Tibial nerve (tissue), 4 donors: ENCODE results near the gene IP6K1. TPM values are rescaled to one million over a fixed set of nuclear protein-coding genes. Genes with fewer than 3 reads are reported as not detected.
"Not testable (repeated sequence)": the region's sequence is repeated elsewhere in the genome, so short reads cannot be mapped to it uniquely, and the experiment has no call there.

Experiments used
- DNase-seq, 2 donors: peaks; one replicate each; pipeline ENCODE4 v3.0.0-alpha.2; 2019; ENCODE audit warnings: low spot score in 2 of 2
- H3K27ac ChIP-seq, 4 donors: fragments of 200-600 bp; sonication (generic) in 3 of 4; one replicate each; pipeline ENCODE4 v1.5.1; 2017 to 2019; ENCODE audit warnings: mild to moderate bottlenecking in 1 of 4
- H3K27me3 ChIP-seq, 2 donors: fragments of 200-600 bp; sonication (generic) in 1 of 2; one replicate each; pipeline versions ENCODE4 v1.5.1 to v1.6.0; 2017 to 2019
- H3K36me3 ChIP-seq, 3 donors: fragments of 200-600 bp; sonication (generic); one replicate each; pipeline ENCODE4 v1.5.1; 2018 to 2019
- H3K4me1 ChIP-seq, 4 donors: fragments of 200-600 bp; sonication (generic) in 3 of 4; one replicate each; pipeline ENCODE4 v1.5.1; 2017 to 2019
- H3K4me3 ChIP-seq, 4 donors: fragments of 200-600 bp; sonication (generic) in 3 of 4; one replicate each; pipeline ENCODE4 v1.5.1; 2017 to 2019; ENCODE audit warnings: mild to moderate bottlenecking in 1 of 4, moderate library complexity in 1 of 4
- H3K9me3 ChIP-seq, 4 donors: fragments of 200-600 bp; sonication (generic) in 3 of 4; one replicate each; pipeline ENCODE4 v1.5.1; 2017 to 2019
- EP300 ChIP-seq, 2 donors: sonication (generic); formaldehyde crosslinking; IDR thresholded peaks; one replicate each; pipeline ENCODE4 v1.6.1; 2017; ENCODE audit warnings: antibody characterized with exemption in 2 of 2, mild to moderate bottlenecking in 1 of 2
- POLR2A ChIP-seq, 2 donors: fragments of 450-650 bp; IDR thresholded peaks; one replicate each; pipeline ENCODE4 v1.6.1; 2017; ENCODE audit warnings: antibody characterized with exemption in 2 of 2, mild to moderate bottlenecking in 2 of 2, moderate library complexity in 2 of 2
- WGBS, 2 donors: methylation state at CpG; one replicate each; pipeline ENCODE4 v1.1.5; 2018; 5-methylcytosine and 5-hydroxymethylcytosine counted together
- total RNA-seq, 4 donors: library from RNA; depleted of rRNA; stranded (reverse); fragments of >200 nt; gene quantifications; one replicate each; pipeline ENCODE4 v1.1.0, GENCODE V29; 2016
- TF ChIP-seq, protein P1 (sequence below), 5 experiments: fragments of 200-600 bp in 3 of 5; fragments of 450-650 bp in 2 of 5; sonication (generic) in 3 of 5; IDR thresholded peaks; one replicate each; pipeline ENCODE4 v1.5.1; 2016 to 2019; ENCODE audit warnings: antibody characterized with exemption in 5 of 5, mild to moderate bottlenecking in 3 of 5, moderate library complexity in 2 of 5

Gene IP6K1
- total RNA-seq, 4 donors from 2014 or later, result 43.2 to 77.5 (median 50.7) TPM

- DNase-seq, result no peak
- Histone ChIP-seq H3K4me3 (no peak overlapping the region), H3K9me3 (no peaks in the 10 kb centered on the region), H3K36me3 (peaks cover 0 to 89% (median 15%) of the 10 kb centered on the region in 3 donors), H3K27ac (no peak overlapping the region), H3K27me3 (no peaks in the 10 kb centered on the region), H3K4me1 (peaks cover 0 to 5% (median 0%) of the 10 kb centered on the region in 4 donors)
- WGBS, 2 donors, result 64 to 74% methylated on average over 12 to 13 of the region's 13 CpGs
- TF ChIP-seq EP300 (IDR thresholded peaks at IDR 0.05), result no peak
- TF ChIP-seq, protein P1, sequence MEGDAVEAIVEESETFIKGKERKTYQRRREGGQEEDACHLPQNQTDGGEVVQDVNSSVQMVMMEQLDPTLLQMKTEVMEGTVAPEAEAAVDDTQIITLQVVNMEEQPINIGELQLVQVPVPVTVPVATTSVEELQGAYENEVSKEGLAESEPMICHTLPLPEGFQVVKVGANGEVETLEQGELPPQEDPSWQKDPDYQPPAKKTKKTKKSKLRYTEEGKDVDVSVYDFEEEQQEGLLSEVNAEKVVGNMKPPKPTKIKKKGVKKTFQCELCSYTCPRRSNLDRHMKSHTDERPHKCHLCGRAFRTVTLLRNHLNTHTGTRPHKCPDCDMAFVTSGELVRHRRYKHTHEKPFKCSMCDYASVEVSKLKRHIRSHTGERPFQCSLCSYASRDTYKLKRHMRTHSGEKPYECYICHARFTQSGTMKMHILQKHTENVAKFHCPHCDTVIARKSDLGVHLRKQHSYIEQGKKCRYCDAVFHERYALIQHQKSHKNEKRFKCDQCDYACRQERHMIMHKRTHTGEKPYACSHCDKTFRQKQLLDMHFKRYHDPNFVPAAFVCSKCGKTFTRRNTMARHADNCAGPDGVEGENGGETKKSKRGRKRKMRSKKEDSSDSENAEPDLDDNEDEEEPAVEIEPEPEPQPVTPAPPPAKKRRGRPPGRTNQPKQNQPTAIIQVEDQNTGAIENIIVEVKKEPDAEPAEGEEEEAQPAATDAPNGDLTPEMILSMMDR (IDR thresholded peaks at IDR 0.05), result no peak
- no peak for TF ChIP-seq POLR2A (IDR thresholded peaks at IDR 0.05)
Observed at GRCh38 chr3:49700453-49701128, 85.8 kb downstream of the IP6K1 start.

- peaks cover 0 to 83% (median 15%) of the 10 kb centered on the region in 3 donors for H3K36me3 ChIP-seq
- H3K27me3 ChIP-seq, result no peaks in the 10 kb centered on the region
- no peak overlapping the region for H3K27ac ChIP-seq
- 76 to 78% methylated on average over 5 to 7 of the region's 8 CpGs for WGBS, 2 donors
- no peaks in the 10 kb centered on the region for H3K9me3 ChIP-seq
- TF ChIP-seq, protein P1 (IDR thresholded peaks at IDR 0.05), result no peak
- TF ChIP-seq POLR2A (IDR thresholded peaks at IDR 0.05) (no peak), EP300 (IDR thresholded peaks at IDR 0.05) (no peak)
- peaks cover 0 to 5% (median 0%) of the 10 kb centered on the region in 4 donors for H3K4me1 ChIP-seq
- no peak overlapping the region for H3K4me3 ChIP-seq
- DNase-seq, result no peak
Observed at GRCh38 chr3:49700014-49700413, 86.3 kb downstream of the IP6K1 start.

DNA sequence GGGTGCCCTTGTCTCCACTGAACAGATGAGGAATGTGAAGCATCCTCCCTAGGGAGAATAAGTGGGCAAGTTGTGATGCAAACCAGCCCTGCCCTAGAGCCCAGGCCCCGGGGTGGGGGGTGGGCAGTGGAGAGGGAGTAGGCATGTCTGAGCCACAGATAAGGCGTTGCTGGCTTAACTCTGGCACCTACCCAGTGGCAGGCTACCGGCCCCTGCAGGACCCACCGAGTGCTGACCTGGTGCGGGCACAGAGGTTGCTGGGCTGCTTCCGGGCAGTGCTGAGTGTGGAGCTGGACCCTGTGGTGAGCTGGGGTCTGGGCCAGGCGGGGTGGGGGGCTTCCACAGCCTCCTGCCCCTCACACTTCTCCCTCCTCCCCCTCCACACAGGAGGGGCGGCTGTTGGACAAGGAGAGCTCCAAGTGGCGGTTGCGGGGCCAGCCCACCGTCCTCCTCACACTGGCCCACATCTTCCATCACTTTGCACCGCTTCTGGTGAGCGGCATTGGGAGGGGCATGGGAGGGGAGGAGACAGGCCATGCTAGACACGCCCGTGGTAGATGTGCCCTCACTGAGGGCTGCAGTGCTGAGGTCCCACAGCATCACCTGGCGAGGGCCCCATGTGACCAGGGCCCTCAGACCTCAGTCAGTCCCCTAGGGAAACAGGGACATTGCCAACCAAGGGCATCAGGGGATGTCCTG lies 86.9 kb downstream of the IP6K1 start:
- 70 to 80% methylated on average over 13 to 14 of the region's 16 CpGs for WGBS, 2 donors

GRCh38 chr3:49695350-49696015 lies 90.9 kb downstream of the IP6K1 start:
- Histone ChIP-seq H3K36me3 (peaks cover 0 to 38% (median under 1%) of the 10 kb centered on the region in 3 donors), H3K4me1 (peaks cover 0 to 20% (median 5%) of the 10 kb centered on the region in 4 donors)
- H3K27me3 ChIP-seq, H3K4me3 ChIP-seq, H3K27ac ChIP-seq, H3K9me3 ChIP-seq, DNase-seq: not testable (repeated sequence)
- 75% methylated on average over 1 of the region's 4 CpGs; no CpG with 5 or more reads in 1 of the 2 donors for WGBS, 2 donors

More for the DNA sequence above, 86.9 kb downstream of the IP6K1 start:
- no peak overlapping the region for H3K4me3 ChIP-seq
- DNase-seq, result no peak
- peaks cover 0 to 77% (median 15%) of the 10 kb centered on the region in 3 donors for H3K36me3 ChIP-seq
- H3K4me1 ChIP-seq, result peaks cover 0 to 9% (median 0%) of the 10 kb centered on the region in 4 donors
- no peak overlapping the region for H3K27ac ChIP-seq
- no peaks in the 10 kb centered on the region for H3K27me3 ChIP-seq
- no peak for TF ChIP-seq EP300 (IDR thresholded peaks at IDR 0.05)
- TF ChIP-seq, protein P1 (IDR thresholded peaks at IDR 0.05), result no peak
- no peak for TF ChIP-seq POLR2A (IDR thresholded peaks at IDR 0.05)
- no peaks in the 10 kb centered on the region for H3K9me3 ChIP-seq

- 36 to 54% methylated on average over 5 to 6 of the region's 6 CpGs for WGBS, 2 donors
- not testable (repeated sequence) for H3K9me3 ChIP-seq, H3K4me3 ChIP-seq, H3K27me3 ChIP-seq, DNase-seq, H3K27ac ChIP-seq
- H3K36me3 ChIP-seq, result peaks cover 0 to 28% (median 0%) of the 10 kb centered on the region in 3 donors
- H3K4me1 ChIP-seq, result peaks cover 0 to 28% (median 7%) of the 10 kb centered on the region in 4 donors
Observed at GRCh38 chr3:49694409-49695070, 91.8 kb downstream of the IP6K1 start.

DNA sequence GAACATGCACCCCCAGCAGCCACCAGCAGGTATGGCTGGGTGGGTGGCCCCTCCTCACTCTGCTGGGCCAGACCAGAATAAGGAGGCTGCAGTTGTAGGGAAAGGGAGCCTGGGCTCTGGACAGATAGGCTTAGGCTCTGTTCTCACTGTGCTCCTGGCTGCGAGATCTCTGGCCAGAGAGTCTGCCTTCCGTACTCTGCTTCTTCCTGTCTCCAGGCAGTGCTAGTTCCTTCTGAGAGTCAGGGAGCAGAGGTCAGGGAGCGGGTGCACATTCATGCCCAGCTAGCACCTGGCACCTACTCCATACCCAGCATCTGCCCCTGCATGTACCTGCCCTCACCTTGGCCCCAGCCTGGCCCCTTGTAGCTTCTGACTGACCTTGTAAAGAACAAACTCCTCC lies 94.9 kb downstream of the IP6K1 start:
- 87 to 100% methylated on average over 1 to 3 of the region's 3 CpGs for WGBS, 2 donors
- H3K27me3 ChIP-seq, H3K4me3 ChIP-seq, H3K36me3 ChIP-seq, DNase-seq, H3K27ac ChIP-seq, H3K9me3 ChIP-seq: not testable (repeated sequence)
- peaks cover 0 to 47% (median 12%) of the 10 kb centered on the region in 4 donors for H3K4me1 ChIP-seq

- not testable (repeated sequence) for H3K9me3 ChIP-seq, H3K36me3 ChIP-seq, H3K27ac ChIP-seq, DNase-seq
- peaks cover 0 to 14% of the 10 kb centered on the region in 2 donors for H3K27me3 ChIP-seq
- peak overlapping the region in 1 of 4 donors; percentile 95 for H3K4me3 ChIP-seq
- peaks cover 0 to 53% (median 13%) of the 10 kb centered on the region in 4 donors for H3K4me1 ChIP-seq
- 82 to 96% methylated on average over 3 of the region's 3 CpGs for WGBS, 2 donors
Observed at GRCh38 chr3:49690856-49691255, 95.5 kb downstream of the IP6K1 start.

DNA sequence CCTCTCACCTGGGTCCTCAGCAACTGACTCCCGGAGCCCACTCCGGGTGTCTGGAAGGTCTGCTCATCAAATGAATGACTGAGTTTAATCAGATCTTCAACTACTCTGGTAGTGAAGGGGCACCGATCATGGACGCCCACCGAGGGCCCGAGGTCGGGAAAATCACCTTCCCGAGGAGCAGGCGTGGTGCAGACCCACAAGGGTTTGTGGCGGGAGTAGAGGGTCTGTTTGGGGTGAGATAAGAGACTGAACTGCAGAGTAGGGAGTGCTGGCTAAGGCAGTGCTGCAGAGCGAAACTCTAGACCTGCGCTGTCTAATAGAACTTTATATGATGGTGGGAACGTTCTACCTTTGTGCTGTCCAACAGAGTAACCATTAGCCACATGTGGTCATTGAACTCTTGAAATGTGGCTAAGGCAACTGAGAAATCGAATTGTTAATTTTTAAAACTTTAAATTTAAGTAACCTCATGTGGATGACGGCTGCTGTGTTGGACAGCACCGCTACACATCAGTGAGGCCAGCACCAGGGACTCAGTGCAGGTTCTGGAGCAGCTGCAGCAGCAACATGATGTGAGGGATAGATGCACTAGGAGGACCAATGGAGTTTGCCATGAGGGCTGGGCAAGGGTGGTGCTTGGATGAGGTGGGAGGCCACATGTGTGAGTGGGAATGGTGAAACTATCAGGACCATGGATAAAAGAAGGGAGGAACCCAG lies 96.3 kb downstream of the IP6K1 start:
- WGBS, 2 donors, result 8 to 19% methylated on average over 9 to 16 of the region's 16 CpGs
- H3K4me1 ChIP-seq, result peaks cover 0 to 55% (median 13%) of the 10 kb centered on the region in 4 donors

More for the DNA sequence above, 96.3 kb downstream of the IP6K1 start:
- peaks cover 0 to 14% of the 10 kb centered on the region in 2 donors for H3K27me3 ChIP-seq
- not testable (repeated sequence) for H3K9me3 ChIP-seq, DNase-seq, H3K36me3 ChIP-seq
- H3K4me3 ChIP-seq, result peak overlapping the region; percentile 80 to 95 (median 86)
- H3K27ac ChIP-seq, result peak overlapping the region; percentile 63 to 84 (median 79)
